ENCODE measurements around the gene HRH4.

HRH4 gene

GRCh38 chr18:24465486-24465885 is 5.0 kb downstream of the HRH4 start:
- no peak for DNase-seq (ENCODE audit: low read depth in 2 of 2)

DNA sequence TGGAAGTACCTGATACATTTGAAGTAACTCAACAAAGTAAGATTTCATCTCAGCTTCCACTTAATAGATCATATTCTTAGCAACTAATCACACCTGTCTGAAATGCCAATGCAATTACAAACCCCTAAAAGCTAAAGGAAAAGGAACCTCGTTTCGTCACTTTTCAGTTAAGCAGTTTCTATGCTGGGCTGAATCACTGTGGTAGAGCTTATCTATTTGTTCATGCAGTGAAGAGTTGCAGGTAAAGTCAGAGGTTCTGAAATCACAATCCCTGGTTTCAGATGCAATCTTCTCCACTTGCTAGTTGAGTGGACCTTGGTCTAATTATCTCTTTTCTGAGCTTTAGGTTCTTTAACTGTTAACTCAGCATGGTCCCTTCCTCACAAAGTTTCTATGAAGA is 6.3 kb downstream of the HRH4 start:
- no peak for DNase-seq (ENCODE audit: low read depth in 2 of 2)

DNA sequence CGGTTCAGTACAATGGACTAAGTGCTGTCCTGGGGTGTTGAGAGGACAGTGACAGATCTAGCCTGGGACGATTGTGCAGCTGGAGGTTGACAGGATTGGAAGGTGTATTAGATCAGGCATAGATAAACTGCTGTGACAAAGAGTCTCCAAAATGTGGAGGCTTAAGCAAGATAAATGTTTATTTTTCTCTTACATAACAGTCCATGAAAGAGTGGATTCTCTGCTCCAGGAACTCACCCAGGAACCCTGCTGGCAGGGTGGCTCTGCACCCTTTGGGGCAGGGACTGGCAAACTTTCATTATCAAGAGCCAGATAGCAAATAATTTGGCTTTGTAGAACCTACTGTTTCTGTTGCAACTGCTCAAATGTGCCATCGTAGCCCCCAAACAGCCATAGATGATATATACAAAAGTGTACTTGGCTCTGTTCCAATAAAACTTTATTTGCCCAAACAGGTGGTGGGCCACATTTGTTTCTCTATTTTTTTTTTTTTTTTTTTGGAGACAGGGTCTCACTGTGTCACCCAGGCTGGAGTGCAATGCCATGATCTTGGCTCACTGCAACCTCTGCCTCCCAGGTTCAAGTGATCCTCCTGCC is 9.7 kb downstream of the HRH4 start:
- no peak for DNase-seq (ENCODE audit: low read depth in 2 of 2)

DNA sequence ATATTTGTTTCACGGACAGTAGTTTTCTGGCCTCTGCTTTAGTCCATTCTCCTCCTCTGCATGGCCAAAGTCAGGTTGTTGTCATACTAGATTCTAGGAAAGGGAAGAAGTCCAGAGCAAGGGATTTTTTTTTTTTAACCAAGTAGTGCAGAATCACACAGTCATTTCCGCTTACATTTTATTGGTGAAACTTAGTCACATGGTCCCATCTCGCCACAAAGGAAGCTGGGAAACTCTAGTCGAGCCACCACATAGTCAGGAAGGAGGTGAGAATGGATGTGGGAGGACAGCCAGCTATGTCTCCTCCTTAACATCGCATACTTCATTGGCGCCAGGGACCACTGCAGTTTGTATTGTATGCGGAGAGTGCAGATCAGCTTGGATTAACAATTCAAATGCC is 10.4 kb downstream of the HRH4 start:
- no peak for DNase-seq (ENCODE audit: low read depth in 2 of 2)

DNA sequence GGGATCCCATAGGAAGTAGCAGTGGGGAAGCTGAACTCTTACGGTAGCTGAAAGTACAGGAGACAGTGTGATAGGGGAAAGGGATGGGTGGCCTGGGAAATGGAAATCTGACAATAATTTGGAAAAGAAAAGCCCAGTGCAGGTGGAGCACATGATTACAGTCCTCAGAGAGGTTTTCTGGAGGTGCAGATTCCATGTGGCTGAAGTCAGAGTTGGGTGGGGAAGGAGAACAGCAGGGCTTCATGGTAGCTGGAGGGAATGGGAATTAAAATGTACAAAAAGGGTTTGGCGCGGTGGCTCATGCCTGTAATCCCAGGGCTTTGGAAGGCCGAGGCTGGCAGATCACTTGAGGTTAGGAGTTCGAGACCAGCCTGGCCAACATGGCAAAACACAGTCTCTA is 12.2 kb downstream of the HRH4 start:
- no peak for DNase-seq (ENCODE audit: low read depth in 2 of 2)

DNA sequence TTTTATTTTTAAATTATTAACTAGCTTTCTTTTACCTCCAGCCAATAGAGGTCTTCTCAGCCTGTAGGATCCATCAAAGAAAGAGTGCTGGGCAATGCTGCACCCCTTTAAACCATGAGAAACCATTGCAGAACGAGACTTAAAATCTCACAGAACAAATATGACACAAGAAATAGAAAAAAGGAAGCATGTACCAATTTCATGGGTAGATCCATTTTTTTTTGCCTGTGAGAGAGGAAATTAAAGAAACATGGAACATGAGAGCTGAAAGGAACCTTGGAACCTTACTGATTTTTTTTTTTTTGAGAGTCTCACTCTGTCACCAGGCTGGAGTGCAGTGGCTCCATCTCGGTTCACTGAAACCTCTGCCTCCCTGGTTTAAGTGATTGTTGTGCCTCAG is 14.0 kb downstream of the HRH4 start:
- no peak for DNase-seq (ENCODE audit: low read depth in 2 of 2)

- no peak for DNase-seq (ENCODE audit: low read depth in 2 of 2)
Measured at GRCh38 chr18:24475926-24476589, 15.6 kb downstream of the HRH4 start.

DNA sequence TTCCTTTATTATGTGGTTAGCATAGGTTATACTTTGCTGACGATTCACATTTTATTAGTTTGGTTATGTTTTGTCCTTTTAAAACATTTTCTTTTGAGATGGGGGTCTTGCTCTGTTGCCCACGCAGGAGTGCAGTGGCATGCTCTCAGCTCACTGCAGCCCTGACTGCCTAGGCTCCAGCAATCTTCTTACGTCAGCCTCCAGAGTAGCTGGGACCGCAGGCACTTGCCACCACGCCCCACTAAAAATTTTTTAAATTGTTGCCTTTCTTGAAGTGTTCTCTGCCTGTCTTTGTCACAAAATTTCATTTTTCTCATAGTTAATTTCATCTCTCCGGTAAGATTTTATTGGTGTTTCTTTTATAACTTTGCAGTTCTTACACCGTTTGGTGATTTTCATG is 18.9 kb downstream of the HRH4 start:
- no peak for DNase-seq (ENCODE audit: low read depth in 2 of 2)

GRCh38 chr18:24482821-24483220 is 22.4 kb downstream of the HRH4 start:
- no peak for DNase-seq (ENCODE audit: low read depth in 2 of 2)

- DNase-seq (ENCODE audit: low read depth in 2 of 2) = no peak
Measured at GRCh38 chr18:24485681-24486080, 25.2 kb downstream of the HRH4 start.

- DNase-seq (ENCODE audit: low read depth in 2 of 2) = no peak
Measured at GRCh38 chr18:24486684-24487083, 26.2 kb downstream of the HRH4 start.

- peak in 1 of 2 donors; percentile 8 for DNase-seq (ENCODE audit: low read depth in 2 of 2)
Measured at GRCh38 chr18:24488824-24489493, 28.5 kb downstream of the HRH4 start.

DNA sequence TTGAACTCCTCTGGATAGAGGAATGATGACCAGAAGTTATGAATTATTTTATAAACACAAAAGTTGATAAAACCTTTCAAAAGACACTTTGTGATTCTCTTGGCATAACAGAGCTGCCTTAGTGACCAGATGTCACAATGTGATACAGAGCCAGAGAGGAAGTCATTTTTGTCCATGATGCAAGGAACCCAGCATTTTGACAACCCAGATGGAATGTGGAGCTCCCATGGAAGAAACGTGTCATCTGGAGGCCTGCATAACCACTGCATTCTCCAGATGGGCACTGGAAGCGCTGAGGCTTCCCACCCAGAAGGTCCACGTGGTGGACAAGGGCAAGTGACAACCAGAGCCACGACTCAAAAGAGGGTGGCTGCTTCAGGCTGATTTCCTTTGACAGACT is 30.1 kb downstream of the HRH4 start:
- no peak for DNase-seq (ENCODE audit: low read depth in 2 of 2)

GRCh38 chr18:24491927-24492834 is 31.7 kb downstream of the HRH4 start:
- no peak for DNase-seq (ENCODE audit: low read depth in 2 of 2)

GRCh38 chr18:24494586-24494985 is 34.1 kb downstream of the HRH4 start:
- DNase-seq (ENCODE audit: low read depth in 2 of 2) = no peak

- DNase-seq (ENCODE audit: low read depth in 2 of 2) = no peak
Measured at GRCh38 chr18:24497031-24497754, 36.8 kb downstream of the HRH4 start.

DNA sequence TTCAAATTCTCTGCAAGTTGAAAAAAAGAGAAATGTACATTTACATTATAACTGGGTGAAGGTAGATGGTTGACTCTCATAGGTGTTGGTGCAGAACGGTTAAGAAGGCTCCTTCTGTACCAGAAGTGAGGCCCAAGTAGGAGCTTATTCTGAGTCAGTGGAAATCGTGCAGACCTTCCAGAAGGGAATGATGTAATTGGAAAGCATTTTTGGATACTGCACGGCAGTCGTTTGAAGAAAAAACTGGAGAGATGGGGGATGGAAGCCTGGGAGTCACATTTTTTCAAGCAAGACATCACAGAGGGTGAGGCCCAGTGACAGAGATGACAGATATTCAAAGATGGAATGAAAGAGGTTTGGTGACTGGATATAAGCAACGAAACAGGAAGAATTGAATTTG is 39.4 kb downstream of the HRH4 start:
- no peak for DNase-seq (ENCODE audit: low read depth in 2 of 2)

DNA sequence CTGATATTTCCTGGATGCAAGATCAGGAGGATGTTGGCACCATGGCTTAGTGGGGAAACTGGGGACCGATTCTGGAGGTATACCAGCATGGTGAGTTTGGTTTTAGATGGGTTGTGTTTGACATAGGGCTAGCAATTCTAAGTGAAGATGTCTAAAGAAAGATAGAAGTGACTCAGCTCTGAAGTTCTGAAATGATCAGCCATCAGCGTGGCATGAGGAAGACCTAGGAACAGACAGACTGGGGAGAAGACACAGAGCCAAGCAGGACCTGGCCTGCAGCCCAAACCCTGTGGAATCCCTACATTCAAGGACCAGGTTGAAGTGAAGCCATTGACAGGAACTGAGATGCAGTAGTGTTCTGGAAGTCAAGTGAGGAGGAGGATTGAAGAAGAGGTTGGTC is 39.8 kb downstream of the HRH4 start:
- DNase-seq (ENCODE audit: low read depth in 2 of 2) = no peak

DNA sequence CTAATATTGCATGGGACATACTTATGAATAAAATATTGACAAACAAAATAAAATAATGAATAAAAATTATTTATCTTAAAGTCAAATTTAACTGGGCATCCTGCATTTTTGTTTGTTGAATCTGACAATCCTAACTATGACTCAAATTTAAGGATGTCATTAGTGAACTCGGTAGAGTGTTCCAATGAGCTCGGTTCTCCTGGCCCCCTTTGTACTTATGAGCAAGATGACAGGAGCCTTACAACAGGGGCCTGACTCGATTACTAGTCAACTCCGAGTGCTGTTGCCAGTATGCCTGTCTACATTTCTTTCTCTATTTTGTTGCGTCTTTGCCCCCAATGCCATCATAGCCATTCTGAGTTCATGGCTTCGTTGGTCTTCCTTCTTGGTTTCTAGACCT is 40.3 kb downstream of the HRH4 start:
- DNase-seq (ENCODE audit: low read depth in 2 of 2) = no peak

- DNase-seq (ENCODE audit: low read depth in 2 of 2) = no peak
Measured at GRCh38 chr18:24502667-24503523, 42.5 kb downstream of the HRH4 start.

- no peak for DNase-seq (ENCODE audit: low read depth in 2 of 2)
Measured at GRCh38 chr18:24504401-24504800, 44.0 kb downstream of the HRH4 start.
